Prostate gland (tissue), 2 donors: ENCODE results near the gene LIN37. TPM values are rescaled to one million over a fixed set of nuclear protein-coding genes. Genes with fewer than 3 reads are reported as not detected.

Source experiments
- DNase-seq: peaks from one replicate; pipeline ENCODE4 v3.0.0-alpha.2; 2019; ENCODE audit warnings: low spot score
- H3K27ac ChIP-seq, 2 donors: fragments of 200-600 bp; sonication (generic); 2 replicates each; pipeline ENCODE4 v1.5.1; 2017 to 2019
- H3K27me3 ChIP-seq: fragments of 200-600 bp; sonication (generic); replicated peaks from 2 replicates; pipeline ENCODE4 v1.5.1; 2019; ENCODE audit not compliant: insufficient read depth
- H3K36me3 ChIP-seq, 2 donors: fragments of 200-600 bp; sonication (generic); 1 replicate in 1 of 2; 2 replicates in 1 of 2; pipeline versions ENCODE4 v1.5.1 to v1.8.1; 2017 to 2019
- H3K4me1 ChIP-seq: fragments of 200-600 bp; sonication (generic); replicated peaks from 2 replicates; pipeline ENCODE4 v1.5.1; 2019
- H3K4me3 ChIP-seq, 2 donors: fragments of 200-600 bp; sonication (generic); 2 replicates each; pipeline ENCODE4 v1.5.1; 2017 to 2019
- H3K9me3 ChIP-seq: fragments of 200-600 bp; sonication (generic); 2 replicates; pipeline ENCODE4 v1.5.1; 2017
- POLR2A ChIP-seq: fragments of 450-650 bp; IDR thresholded peaks from one replicate; pipeline ENCODE4 v1.6.1; 2016; ENCODE audit warnings: antibody characterized with exemption, mild to moderate bottlenecking
- POLR2AphosphoS5 ChIP-seq: sonication (generic); formaldehyde crosslinking; IDR thresholded peaks from one replicate; pipeline ENCODE4 v1.6.1; 2017; ENCODE audit warnings: antibody characterized with exemption
- WGBS: methylation state at CpG from one replicate; pipeline ENCODE4 v1.1.5; 2018; 5-methylcytosine and 5-hydroxymethylcytosine counted together
- intact Hi-C: fragments of 100-400 bp; cut with DNase I; formaldehyde crosslinking; loops from one replicate; pipeline ENCODE4 v1.14.2; 2022
- total RNA-seq, 2 donors: library from RNA; depleted of rRNA; stranded (reverse); fragments of >200 nt; gene quantifications; one replicate each; pipeline ENCODE4 v1.1.0, GENCODE V29; 2016
- TF ChIP-seq, protein P1 (sequence below), 4 experiments: fragments of 200-600 bp in 2 of 4; fragments of 450-650 bp in 2 of 4; sonication (generic) in 2 of 4; IDR thresholded peaks; 1 replicate in 3 of 4; 2 replicates in 1 of 4; pipeline ENCODE4 v1.5.1; 2016 to 2019; ENCODE audit warnings: antibody characterized with exemption in 4 of 4, mild to moderate bottlenecking in 2 of 4, moderate library complexity in 2 of 4

Gene LIN37
- total RNA-seq, 2 donors from 2014 or later, result 4.2 to 13.0 TPM

DNA sequence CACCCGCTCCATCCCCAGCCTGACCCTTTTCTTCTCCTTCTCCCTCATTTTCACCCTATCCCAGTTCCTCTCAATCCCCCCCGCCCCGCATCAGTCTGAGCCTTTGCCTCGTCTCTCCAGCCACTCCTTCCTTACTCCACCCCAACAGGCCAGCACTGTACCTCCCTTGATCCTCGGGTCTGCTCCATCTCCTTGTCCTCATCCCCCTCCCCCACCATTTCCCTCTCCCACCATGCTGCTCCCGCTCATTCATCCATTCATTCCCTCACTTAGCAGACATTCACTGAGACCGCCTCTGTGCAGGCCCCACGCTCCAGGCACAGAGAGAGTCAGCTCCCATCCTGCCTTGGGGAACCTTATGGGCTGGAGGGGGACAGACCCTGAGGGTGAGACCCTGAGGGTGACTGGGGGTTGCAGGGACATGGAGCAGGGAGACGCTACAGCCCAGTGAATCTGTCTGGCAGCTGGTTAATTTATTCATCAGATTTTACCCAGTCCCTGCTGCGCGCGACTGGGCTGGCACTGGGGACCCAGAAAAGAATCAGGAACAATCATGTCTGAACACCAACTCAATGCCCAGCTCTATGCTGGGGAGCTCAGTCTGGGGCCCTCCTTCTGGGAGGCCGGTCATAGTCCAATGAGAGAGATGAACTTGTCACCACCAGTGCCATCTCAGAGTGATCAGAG lies 27.9 kb downstream of the LIN37 start:
- TF ChIP-seq POLR2A, result no peak
- TF ChIP-seq, protein P1, sequence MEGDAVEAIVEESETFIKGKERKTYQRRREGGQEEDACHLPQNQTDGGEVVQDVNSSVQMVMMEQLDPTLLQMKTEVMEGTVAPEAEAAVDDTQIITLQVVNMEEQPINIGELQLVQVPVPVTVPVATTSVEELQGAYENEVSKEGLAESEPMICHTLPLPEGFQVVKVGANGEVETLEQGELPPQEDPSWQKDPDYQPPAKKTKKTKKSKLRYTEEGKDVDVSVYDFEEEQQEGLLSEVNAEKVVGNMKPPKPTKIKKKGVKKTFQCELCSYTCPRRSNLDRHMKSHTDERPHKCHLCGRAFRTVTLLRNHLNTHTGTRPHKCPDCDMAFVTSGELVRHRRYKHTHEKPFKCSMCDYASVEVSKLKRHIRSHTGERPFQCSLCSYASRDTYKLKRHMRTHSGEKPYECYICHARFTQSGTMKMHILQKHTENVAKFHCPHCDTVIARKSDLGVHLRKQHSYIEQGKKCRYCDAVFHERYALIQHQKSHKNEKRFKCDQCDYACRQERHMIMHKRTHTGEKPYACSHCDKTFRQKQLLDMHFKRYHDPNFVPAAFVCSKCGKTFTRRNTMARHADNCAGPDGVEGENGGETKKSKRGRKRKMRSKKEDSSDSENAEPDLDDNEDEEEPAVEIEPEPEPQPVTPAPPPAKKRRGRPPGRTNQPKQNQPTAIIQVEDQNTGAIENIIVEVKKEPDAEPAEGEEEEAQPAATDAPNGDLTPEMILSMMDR (IDR thresholded peaks at IDR 0.05), result no peak
- no peak for TF ChIP-seq POLR2AphosphoS5
- H3K4me1 ChIP-seq, result no peaks in the 10 kb centered on the region
- intact Hi-C loops, result no loop called here
- DNase-seq, result no peak
- H3K27me3 ChIP-seq, result no peaks in the 10 kb centered on the region
- H3K4me3 ChIP-seq, result peak overlapping the region; percentile 68 to 84
- H3K36me3 ChIP-seq, result no peaks in the 10 kb centered on the region
- no peaks in the 10 kb centered on the region for H3K9me3 ChIP-seq
- 54% methylated on average over 12 of the region's 13 CpGs for WGBS
- H3K27ac ChIP-seq, result no peak overlapping the region

DNA sequence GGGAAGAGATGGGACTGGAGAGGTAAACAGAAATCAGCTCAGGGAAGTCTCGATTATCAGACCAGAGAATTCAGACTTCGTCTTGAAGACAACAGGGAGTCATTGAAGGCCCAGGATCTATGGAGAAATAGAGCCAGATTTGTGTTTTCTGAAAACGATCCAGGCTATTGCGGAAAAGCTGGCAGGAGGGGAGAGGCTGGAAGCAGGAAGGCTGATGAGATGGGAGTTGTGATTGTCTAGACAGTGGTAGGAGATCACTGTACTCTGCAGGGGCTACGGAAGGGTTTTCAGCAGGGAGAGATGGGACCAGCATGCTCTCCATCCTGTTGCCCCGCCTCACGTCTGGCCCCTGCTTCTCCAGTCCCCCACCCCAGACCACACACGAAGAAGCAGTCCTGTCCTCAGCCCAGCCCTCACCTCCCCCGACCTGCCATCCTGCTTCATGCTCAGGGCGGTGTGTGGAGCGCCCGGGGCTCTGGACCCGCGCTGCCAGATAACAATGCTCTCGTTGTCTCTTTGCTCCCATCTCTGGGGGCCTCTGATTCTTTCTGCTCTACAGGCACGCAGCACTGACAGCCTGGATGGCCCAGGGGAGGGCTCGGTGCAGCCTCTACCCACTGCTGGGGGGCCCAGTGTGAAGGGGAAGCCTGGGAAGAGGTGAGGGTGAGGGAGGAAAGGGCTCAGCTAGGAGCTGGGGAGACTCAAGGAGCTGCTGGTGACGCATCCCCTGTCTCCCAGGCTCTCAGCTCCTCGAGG lies 28.9 kb downstream of the LIN37 start:
- Histone ChIP-seq H3K27me3 (no peaks in the 10 kb centered on the region), H3K9me3 (no peaks in the 10 kb centered on the region), H3K4me3 (no peak overlapping the region), H3K27ac (no peak overlapping the region), H3K36me3 (no peaks in the 10 kb centered on the region), H3K4me1 (no peaks in the 10 kb centered on the region)
- DNase-seq, result no peak
- TF ChIP-seq, protein P1 (IDR thresholded peaks at IDR 0.05), result no peak
- TF ChIP-seq POLR2AphosphoS5 (no peak), POLR2A (no peak)
- 39% methylated on average over 19 of the region's 19 CpGs for WGBS
- intact Hi-C loops, result no loop called here

DNA sequence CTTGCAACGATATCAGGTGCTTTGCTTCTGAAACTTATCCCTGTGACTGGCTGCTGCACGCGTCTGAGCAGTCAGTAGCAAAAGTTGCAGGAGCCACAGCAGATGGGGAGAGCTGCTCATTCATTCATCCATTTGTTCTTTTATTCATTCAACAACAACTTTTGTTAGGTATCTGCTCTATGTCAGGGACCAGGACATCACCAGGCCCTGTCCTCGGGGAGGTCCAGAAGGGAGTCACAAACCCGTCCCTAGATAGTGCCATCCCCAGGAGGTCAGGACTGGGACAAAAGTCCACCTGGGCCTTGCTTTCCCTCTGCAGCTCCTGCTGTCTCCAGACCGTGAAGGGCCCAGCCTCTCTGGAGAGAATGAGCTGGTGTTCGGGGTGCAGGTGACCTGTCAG lies 29.6 kb downstream of the LIN37 start:
- TF ChIP-seq, protein P1 (IDR thresholded peaks at IDR 0.05), result no peak
- TF ChIP-seq POLR2AphosphoS5 (no peak), POLR2A (no peak)
- WGBS, result 70% methylated on average over 7 of the region's 7 CpGs
- Histone ChIP-seq H3K9me3 (no peaks in the 10 kb centered on the region), H3K27ac (no peak overlapping the region), H3K36me3 (no peaks in the 10 kb centered on the region), H3K27me3 (no peaks in the 10 kb centered on the region), H3K4me1 (no peaks in the 10 kb centered on the region), H3K4me3 (no peak overlapping the region)
- intact Hi-C loops, result no loop called here
- no peak for DNase-seq

DNA sequence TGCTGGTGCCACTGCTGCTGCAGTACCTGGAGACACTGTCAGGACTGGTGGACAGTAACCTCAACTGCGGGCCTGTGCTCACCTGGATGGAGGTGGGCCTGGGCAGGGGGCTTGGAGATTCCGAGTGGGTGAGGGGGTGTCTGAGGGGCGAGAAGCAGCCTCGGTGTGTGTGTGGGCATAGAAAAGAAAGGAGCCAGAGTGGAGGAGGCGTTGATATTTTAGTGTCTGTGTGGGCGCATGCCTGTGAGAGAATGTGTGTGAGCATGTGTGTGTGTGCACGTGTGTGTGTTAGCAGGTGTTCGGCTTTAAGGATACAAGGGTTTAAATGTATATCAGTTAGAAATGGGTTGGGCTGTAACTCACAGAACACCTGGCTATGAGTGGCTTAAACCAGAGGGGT lies 30.7 kb downstream of the LIN37 start:
- DNase-seq, result no peak
- Histone ChIP-seq H3K9me3 (no peaks in the 10 kb centered on the region), H3K36me3 (no peaks in the 10 kb centered on the region), H3K27me3 (no peaks in the 10 kb centered on the region), H3K4me1 (no peaks in the 10 kb centered on the region), H3K27ac (no peak overlapping the region), H3K4me3 (no peak overlapping the region)
- intact Hi-C loops, result no loop called here
- TF ChIP-seq POLR2A, result no peak
- TF ChIP-seq POLR2AphosphoS5, result no peak
- TF ChIP-seq, protein P1 (IDR thresholded peaks at IDR 0.05), result no peak
- whole genome bisulfite sequencing, result 94% methylated on average over 8 of the region's 8 CpGs
